Measurements from ENCODE around the gene RICTOR.

DNA sequence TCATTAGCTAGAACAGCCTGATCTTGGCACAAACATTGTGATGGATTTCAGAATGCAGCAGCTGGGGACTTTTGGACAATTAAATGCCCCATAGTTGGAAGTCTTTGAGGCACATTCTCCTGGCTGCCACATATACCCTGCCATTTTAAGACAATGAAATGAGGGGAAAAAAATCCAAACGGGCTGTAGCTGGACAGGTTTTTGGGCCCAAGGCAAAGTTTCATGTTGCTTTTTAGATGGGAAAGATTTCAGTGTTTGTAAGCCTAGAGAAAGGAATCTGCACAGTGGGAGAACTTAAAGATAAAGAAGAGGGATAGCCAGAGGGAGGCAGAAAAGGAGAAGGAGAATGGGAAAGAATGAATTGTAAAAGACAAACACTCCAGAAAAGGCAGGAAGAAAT is 30.0 kb upstream of the RICTOR start:
- no peak for TF ChIP-seq CTCF (IDR thresholded peaks at IDR 0.05)
- no peak for TF ChIP-seq POLR2AphosphoS5 (IDR thresholded peaks at IDR 0.05)
- TF ChIP-seq EP300 (IDR thresholded peaks at IDR 0.05): no peak
